GM13976 (cell line): ENCODE measurements around the gene NDRG2.
"Not testable (repeated sequence)": the region's sequence is repeated elsewhere in the genome, so short reads cannot be mapped to it uniquely, and the experiment has no call there.

Experiments
- DNase-seq: peaks from one replicate; pipeline ENCODE4 v3.0.0; 2012; ENCODE audit warnings: low spot score
- in situ Hi-C: fragments of 300-500 bp; cut with MboI; formaldehyde crosslinking; loops from one replicate; pipeline ENCODE4 v1.12.0; 2022; ENCODE audit warnings: low sequenced_read_pairs, mixed read lengths, inconsistent platforms; ENCODE audit not compliant: unreplicated experiment
- TF ChIP-seq, protein P1 (sequence below): IDR thresholded peaks from 2 replicates; pipeline ENCODE4 v1.5.1; 2012; ENCODE audit warnings: borderline replicate concordance, mild to moderate bottlenecking; ENCODE audit not compliant: insufficient read depth; ENCODE audit errors: extremely low read depth, missing control alignments, control extremely low read depth

The NDRG2 gene

DNA sequence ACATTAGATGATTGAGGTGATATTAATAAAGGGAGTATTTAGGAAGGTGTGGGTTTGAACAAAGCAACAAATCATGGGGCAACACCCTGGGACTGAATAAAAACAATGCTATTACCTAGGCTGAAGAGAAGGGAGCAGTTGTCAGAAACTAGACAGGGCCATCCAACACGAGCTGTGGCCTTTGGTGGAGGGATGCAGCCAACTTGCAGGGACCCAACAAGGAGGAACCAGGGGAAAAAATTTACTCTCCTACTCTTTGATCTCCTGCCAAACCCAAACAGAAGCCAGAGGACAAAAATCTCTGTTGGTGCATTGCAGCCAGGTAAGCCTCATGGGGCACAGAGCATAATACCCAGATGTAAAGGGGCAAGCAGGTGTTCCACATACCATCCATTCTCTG, 13.7 kb downstream of the NDRG2 start:
- TF ChIP-seq, protein P1, sequence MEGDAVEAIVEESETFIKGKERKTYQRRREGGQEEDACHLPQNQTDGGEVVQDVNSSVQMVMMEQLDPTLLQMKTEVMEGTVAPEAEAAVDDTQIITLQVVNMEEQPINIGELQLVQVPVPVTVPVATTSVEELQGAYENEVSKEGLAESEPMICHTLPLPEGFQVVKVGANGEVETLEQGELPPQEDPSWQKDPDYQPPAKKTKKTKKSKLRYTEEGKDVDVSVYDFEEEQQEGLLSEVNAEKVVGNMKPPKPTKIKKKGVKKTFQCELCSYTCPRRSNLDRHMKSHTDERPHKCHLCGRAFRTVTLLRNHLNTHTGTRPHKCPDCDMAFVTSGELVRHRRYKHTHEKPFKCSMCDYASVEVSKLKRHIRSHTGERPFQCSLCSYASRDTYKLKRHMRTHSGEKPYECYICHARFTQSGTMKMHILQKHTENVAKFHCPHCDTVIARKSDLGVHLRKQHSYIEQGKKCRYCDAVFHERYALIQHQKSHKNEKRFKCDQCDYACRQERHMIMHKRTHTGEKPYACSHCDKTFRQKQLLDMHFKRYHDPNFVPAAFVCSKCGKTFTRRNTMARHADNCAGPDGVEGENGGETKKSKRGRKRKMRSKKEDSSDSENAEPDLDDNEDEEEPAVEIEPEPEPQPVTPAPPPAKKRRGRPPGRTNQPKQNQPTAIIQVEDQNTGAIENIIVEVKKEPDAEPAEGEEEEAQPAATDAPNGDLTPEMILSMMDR, result no peak
- in situ Hi-C loops, result loop anchor here (10.0 kb wide), 1 partner anchor 84 kb away; the partner anchor contains the start of gene ZNF219

DNA sequence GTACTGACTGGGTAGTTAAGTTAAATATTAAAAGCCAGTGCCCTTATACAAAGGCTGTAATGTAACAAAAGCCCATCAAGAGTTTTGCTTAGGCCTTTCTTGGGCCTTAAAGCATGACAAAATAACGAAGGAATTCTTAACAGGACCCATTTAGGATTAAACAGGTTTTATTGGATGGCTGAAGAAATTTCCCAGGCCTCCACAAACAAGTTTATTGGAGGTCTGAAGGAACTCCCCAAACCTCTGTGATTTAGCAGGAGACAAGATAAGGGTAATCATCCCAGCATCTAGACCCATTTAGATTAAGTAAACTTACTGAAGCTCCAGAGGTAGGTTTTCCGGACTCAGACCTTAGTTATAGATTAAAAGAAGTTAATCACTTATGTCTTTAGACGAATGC, 15.1 kb downstream of the NDRG2 start:
- in situ Hi-C loops, result loop anchor here (10.0 kb wide), 1 partner anchor 85 kb away; the partner anchor contains the start of gene ZNF219
- not testable (repeated sequence) for DNase-seq

More for the DNA sequence above, 13.7 kb downstream of the NDRG2 start:
- DNase-seq, result no peak

DNA sequence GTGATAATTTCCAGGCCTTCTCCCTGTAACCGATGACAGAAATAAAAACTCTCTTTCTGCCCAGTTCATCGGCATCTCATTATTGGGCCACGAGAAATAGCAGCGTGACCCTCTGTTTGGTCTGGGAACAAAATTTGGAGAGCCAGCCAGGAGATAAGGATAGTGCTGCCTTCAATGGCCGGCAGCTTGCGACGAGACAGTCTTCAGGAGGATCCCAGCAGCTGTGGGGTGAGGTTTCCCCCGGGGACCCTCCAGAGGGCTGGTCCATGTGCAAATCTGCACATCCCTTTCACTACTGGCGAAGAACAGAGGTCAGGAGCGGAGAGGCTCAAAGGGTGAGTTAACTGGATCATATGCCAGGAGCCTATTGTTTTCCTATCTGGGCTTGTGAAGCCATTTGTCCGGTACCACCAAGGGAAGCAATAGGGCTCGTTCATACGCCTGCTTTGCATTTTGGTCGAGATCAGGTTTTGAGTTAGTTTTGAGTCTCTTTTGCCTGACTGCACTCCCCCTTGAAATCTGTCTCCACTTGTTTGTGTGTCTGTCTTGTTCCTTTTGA, 21.0 kb downstream of the NDRG2 start:
- in situ Hi-C loops, result no loop called here
- no peak for DNase-seq

DNA sequence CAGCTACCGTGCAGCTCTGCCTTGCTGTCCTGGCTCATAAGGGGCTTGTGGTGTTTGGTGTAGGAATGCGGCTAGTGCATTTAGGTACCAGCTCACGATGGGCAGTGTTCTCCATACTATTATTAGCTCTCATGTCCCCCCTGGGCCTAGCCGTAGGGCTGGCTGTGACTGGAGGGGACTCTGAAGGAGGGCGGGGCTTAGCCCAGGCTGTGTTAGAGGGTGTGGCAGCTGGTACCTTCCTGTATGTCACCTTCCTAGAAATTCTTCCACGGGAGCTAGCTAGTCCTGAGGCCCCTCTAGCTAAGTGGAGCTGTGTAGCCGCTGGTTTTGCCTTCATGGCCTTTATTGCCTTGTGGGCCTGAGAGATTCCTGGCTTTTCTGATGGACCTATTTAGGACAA, 23.6 kb downstream of the NDRG2 start:
- TF ChIP-seq, protein P1, result no peak
- in situ Hi-C loops, result no loop called here
- no peak for DNase-seq

More for the DNA sequence above, 21.0 kb downstream of the NDRG2 start:
- TF ChIP-seq, protein P1, result no peak

DNA sequence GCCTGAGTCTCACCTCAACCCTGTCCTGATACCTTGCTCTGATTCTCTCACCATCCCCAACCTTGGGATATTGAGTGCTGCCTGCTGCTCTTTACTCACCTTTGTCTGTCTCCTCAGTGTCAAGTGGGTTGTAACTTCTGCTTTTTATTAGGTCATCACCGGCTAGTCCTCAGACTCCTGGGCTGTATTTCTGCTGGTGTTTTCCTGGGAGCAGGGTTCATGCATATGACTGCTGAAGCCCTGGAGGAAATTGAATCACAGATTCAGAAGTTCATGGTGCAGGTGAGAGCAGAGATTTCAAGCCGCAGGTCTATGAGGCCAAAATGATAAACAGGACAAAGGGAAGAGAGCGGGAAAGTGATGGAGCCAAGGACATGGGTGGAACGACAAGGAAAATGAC, 25.3 kb downstream of the NDRG2 start:
- in situ Hi-C loops, result no loop called here
- TF ChIP-seq, protein P1, result no peak
- no peak for DNase-seq

DNA sequence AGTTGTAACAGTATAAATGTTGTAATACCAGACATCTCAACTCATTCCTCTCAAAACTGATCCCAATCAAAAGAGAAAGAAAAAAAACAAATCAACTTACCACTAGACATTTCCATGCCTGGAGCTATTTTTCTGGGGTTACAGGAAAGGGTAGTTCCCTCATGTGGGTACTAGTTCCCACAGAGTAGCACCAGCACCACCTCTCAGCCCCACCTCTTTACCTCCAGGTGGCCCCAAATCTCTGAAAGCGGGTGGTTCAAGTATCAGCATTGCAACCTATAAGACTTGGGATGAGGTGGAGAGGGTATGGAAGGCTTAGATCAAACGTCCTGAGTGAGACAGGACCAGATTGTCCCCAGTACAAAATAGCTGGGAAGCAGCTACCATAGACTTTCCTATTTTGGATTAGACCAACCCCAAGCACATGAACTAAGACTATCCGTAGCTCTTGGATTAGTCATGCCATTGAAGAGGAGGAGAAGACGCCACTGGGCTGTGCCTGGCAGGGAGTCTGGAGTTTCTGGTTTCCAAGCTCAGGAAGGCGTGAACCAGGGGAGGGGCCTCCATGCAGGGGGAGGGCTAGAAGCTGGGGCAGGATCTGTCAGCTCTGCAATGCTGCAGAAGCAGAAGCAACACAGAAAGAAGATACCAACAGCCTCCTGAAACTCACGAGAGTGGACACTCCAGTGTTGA, 26.0 kb downstream of the NDRG2 start, which contains the start of gene SLC39A2:
Gene SLC39A2 (plus strand): TSS at position 620 of the 693 bp plus-strand sequence. CDS start 154 bp downstream, outside the sequence.
- TF ChIP-seq, protein P1, result no peak
- no peak for DNase-seq
- in situ Hi-C loops, result no loop called here

DNA sequence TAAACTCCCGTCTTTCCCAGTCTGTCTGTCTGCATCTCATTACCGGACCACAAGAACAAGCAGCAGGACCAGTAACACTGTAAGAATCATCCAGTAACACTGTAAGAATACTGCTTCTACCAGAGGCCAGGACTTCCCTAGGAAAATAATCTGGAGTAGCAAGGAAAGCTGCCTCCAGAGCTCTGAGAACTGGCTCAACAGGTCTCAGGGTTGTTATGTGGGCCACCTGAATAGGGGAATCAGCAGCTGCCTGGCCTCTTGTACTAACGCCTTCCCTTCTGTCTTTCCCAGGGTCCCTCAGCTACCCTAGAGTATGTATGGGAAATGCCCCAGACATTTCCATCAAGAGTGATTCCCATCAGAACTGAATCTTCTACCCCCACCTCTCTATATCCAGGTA, 26.7 kb downstream of the NDRG2 start:
- in situ Hi-C loops, result no loop called here
- TF ChIP-seq, protein P1, result no peak
- no peak for DNase-seq
